Calu3 (cell line): Measurements from ENCODE around the gene BRD3OS. TPM values are rescaled to one million over a fixed set of nuclear protein-coding genes. Genes with fewer than 3 reads are reported as not detected.

ENCODE experiments used
- BruUV-seq: library from RNA; stranded (reverse); fragments of 400-500 nt; replicated peaks from 2 replicates; lab custom pipeline; 2021; lab: Mats Ljungman, UMichigan
- CTCF ChIA-PET: fragments of 300-600 bp; sonication (Branson Sonifier 250); formaldehyde crosslinking; loops from one replicate; lab custom pipeline; 2022; ENCODE audit warnings: antibody characterized with exemption; lab: Charles Lee
- DNase-seq: peaks from one replicate; pipeline ENCODE4 v3.0.0; 2022
- H3K27ac Mint-ChIP-seq: one replicate; pipeline ENCODE4 v1.8.0; 2022; ENCODE audit warnings: mixed read lengths; ENCODE audit not compliant: unreplicated experiment
- H3K27me3 Mint-ChIP-seq: one replicate; pipeline ENCODE4 v1.8.0; 2022; ENCODE audit warnings: mixed read lengths; ENCODE audit not compliant: unreplicated experiment
- H3K36me3 Mint-ChIP-seq: one replicate; pipeline ENCODE4 v1.8.0; 2022; ENCODE audit warnings: mild to moderate bottlenecking, moderate library complexity, mixed read lengths; ENCODE audit not compliant: insufficient read depth, unreplicated experiment
- H3K4me1 Mint-ChIP-seq: one replicate; pipeline ENCODE4 v1.8.0; 2022; ENCODE audit warnings: mild to moderate bottlenecking, low read depth, mixed read lengths; ENCODE audit not compliant: unreplicated experiment
- H3K4me3 Mint-ChIP-seq: one replicate; pipeline ENCODE4 v1.8.0; 2022; ENCODE audit warnings: mild to moderate bottlenecking, low read depth, moderate library complexity, mixed read lengths; ENCODE audit not compliant: unreplicated experiment
- H3K9me3 Mint-ChIP-seq: one replicate; pipeline ENCODE4 v1.8.0; 2022; ENCODE audit warnings: low read depth, mixed read lengths; ENCODE audit not compliant: unreplicated experiment
- CTCF ChIP-seq: fragments of 200-600 bp; IDR thresholded peaks from one replicate; pipeline ENCODE4 v1.8.0; 2022; ENCODE audit warnings: antibody characterized with exemption; ENCODE audit not compliant: unreplicated experiment
- intact Hi-C: fragments of 100-400 bp; cut with micrococcal nuclease; formaldehyde crosslinking; loops from one replicate; pipeline ENCODE4 v1.10.0; 2022; ENCODE audit not compliant: unreplicated experiment
- total RNA-seq: library from RNA; stranded (reverse); gene quantifications from 2 replicates; pipeline ENCODE4 v1.2.3, GENCODE V29; 2022

Gene BRD3OS
- total RNA-seq, 1 experiment from 2014 or later, result 10.5 TPM

DNA sequence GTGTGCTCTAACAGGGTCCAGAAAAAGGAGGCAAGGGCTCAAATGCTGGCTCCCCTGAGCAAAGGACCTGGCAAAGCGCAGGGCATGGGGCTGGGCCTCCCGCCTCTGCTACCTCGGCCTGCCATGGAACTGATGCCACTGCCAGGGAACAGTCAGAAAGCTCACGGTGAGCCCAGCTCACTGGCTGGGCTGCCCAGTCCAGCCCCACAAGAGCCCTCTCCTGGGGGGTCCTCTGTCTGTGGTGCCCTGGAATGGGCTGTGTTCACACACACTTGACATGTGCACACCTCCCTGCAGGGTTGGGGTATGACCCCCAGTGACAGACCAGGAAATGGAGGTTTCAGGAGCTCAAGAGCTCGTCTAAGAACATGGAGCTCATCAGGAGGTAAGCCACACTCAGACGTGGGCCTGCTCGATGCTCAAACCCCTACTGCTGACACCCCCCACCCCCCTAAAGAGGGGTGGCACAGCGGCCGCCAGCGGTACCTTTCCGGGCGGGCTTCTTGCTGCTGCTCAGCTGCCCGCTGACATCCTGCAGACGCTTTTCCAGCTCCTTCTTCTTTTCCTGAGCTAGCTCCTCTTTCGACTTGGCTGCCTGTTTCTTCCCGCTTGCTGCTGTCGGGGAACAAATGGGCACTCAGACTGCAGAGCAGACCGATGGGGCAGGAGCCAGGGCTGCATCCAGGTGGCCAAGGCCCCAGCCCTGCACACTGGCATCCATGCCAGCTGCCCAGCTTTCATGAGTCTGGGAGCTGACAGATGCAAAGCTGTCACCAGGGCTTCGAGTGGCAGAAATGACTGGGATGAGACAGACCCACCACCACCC, 9.1 kb downstream of the BRD3OS start:
- H3K36me3 Mint-ChIP-seq, result peaks cover 31% of the 10 kb centered on the region
- intact Hi-C loops, result no loop called here
- no peak overlapping the region for H3K27ac Mint-ChIP-seq
- CTCF ChIA-PET, result no interaction called here
- no peaks in the 10 kb centered on the region for H3K4me1 Mint-ChIP-seq
- no peaks in the 10 kb centered on the region for H3K27me3 Mint-ChIP-seq
- no peak overlapping the region for H3K4me3 Mint-ChIP-seq
- no peak for DNase-seq
- BruUV-seq, result no TSS peak
- TF ChIP-seq CTCF, result no peak
- no peaks in the 10 kb centered on the region for H3K9me3 Mint-ChIP-seq

DNA sequence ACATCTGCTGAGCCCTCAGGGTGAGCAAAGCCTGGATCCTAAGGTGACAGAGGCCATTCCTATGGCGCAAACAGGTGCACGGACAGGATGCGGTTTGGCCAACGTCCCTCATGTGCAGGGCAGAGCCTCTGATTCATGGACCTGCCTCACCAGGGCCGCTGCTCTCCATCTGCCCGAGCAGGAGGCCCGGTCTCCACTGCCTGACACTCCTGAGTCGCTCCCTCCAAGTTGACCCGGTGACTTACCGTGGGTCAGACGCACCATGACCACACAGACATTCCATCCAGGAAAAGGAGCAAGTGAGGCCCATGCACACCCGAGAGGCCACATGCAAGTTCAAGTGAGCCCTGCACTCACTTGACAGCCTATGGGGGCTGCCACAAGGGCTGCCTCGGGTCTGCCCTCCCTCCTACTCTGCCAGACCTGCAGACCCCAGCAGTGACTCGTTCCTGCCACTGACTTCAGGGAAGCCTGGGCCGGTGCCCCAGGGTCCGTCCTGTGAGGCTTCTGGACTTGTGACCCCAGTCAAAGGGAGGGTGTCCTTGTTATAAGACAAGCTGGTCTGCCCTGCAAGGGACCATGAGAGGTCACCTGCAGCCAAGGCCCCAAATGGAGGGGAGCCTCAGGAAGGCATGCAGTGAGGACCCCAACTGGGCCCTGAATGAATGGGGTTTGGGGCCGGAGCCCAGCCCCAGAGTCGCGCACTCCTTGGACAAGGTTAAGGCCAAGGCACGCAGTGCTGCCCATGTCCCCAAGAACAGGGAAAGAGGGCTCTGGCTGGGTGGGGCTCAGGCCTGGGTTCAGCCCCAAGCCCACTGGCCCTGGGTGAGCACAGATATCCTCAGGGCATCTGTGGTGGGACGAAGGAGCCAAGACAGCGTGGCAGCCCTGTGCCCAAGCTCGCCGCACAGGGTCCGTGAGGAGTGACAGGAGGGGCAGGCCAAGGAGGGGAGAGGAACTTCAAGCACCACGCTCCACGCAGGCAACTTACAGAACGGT, 10.1 kb downstream of the BRD3OS start:
- peaks cover 39% of the 10 kb centered on the region for H3K36me3 Mint-ChIP-seq
- intact Hi-C loops, result no loop called here
- CTCF ChIA-PET, result no interaction called here
- no peaks in the 10 kb centered on the region for H3K27me3 Mint-ChIP-seq
- no peak overlapping the region for H3K27ac Mint-ChIP-seq
- DNase-seq, result no peak
- TF ChIP-seq CTCF, result no peak
- H3K4me1 Mint-ChIP-seq, result no peaks in the 10 kb centered on the region
- H3K9me3 Mint-ChIP-seq, result no peaks in the 10 kb centered on the region
- no TSS peak for BruUV-seq
- no peak overlapping the region for H3K4me3 Mint-ChIP-seq

DNA sequence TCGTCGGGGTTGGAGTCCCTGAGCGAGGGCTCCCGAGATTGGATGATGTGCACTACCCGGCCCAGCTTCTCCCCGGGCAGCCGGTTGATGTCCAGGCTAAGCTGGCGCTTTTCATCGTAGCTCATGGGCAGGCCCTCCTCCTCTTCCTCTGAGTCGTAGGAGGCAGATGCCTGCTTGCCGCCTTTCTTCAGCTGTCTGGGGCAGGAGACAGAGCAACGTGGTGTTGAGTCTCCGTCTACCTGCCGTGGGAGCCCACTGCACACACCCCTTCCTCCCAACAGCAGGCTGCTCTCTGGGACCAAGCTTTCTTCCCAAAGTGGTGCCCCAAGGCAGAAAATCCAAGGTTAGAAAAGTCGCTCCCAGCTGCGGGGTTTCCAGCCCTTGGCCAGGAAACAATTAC, 10.8 kb downstream of the BRD3OS start:
- CTCF ChIA-PET, result no interaction called here
- H3K4me3 Mint-ChIP-seq, result no peak overlapping the region
- H3K27me3 Mint-ChIP-seq, result no peaks in the 10 kb centered on the region
- H3K9me3 Mint-ChIP-seq, result no peaks in the 10 kb centered on the region
- H3K36me3 Mint-ChIP-seq, result peaks cover 44% of the 10 kb centered on the region
- no peaks in the 10 kb centered on the region for H3K4me1 Mint-ChIP-seq
- intact Hi-C loops, result no loop called here
- no peak for DNase-seq
- BruUV-seq, result no TSS peak
- H3K27ac Mint-ChIP-seq, result no peak overlapping the region
- no peak for TF ChIP-seq CTCF

DNA sequence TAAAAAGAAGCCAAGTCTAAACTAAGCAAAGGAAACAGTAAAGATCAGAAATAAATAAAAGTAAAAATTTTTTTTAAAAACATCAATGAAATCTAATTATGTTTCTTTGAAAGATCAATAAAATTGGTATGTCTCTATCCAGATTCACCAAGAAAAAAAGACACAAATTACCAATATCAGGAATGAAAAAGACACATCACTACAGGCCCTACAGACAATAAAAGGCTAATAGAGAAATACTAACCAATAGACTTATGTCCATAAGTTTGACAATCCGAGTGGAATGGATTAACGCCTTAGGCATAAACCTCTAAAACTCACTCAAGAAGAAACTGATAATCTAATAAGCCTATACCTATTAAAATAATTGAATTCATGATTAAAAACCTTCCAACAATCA, 12.4 kb downstream of the BRD3OS start:
- no peak for TF ChIP-seq CTCF
- peaks cover 47% of the 10 kb centered on the region for H3K36me3 Mint-ChIP-seq
- intact Hi-C loops, result no loop called here
- no peak overlapping the region for H3K4me3 Mint-ChIP-seq
- no peak overlapping the region for H3K27ac Mint-ChIP-seq
- H3K27me3 Mint-ChIP-seq, result no peaks in the 10 kb centered on the region
- no peaks in the 10 kb centered on the region for H3K9me3 Mint-ChIP-seq
- no peaks in the 10 kb centered on the region for H3K4me1 Mint-ChIP-seq
- BruUV-seq, result no TSS peak
- CTCF ChIA-PET, result interaction anchor here (0.6 kb wide), 1 partner anchor 127 kb away, joined by 3 read pairs; no protein-coding TSS in a partner anchor
- DNase-seq, result no peak
